GM18498 (cell line): ENCODE results near the gene HRH3.

Experiments used
- ATAC-seq: cut with Tn5 transposase; IDR thresholded peaks from one replicate; pipeline ENCODE4 v1.9.1; 2021; ENCODE audit warnings: mild to moderate bottlenecking, moderate library complexity; ENCODE audit not compliant: unreplicated experiment

HRH3 gene

GRCh38 chr20:62219992-62220665 is at the start of gene HRH3:
Gene HRH3 (minus strand): TSS chr20:62220278. CDS start chr20:62219970, 308 bp downstream.
- ATAC-seq = peak; percentile 47

GRCh38 chr20:62269871-62270270 is 49.8 kb upstream of the HRH3 start:
- ATAC-seq = no peak

GRCh38 chr20:62269378-62269777 is 49.3 kb upstream of the HRH3 start:
- no peak for ATAC-seq

- no peak for ATAC-seq
These were observed 48.3 kb upstream of the HRH3 start for GRCh38 chr20:62268228-62268900.

- no peak for ATAC-seq
These were observed 47.5 kb upstream of the HRH3 start for GRCh38 chr20:62267543-62267942.

GRCh38 chr20:62266851-62267250 is 46.8 kb upstream of the HRH3 start:
- no peak for ATAC-seq

- no peak for ATAC-seq
These were observed 46.3 kb upstream of the HRH3 start for GRCh38 chr20:62266340-62266739.

GRCh38 chr20:62265365-62265764 is 45.3 kb upstream of the HRH3 start:
- no peak for ATAC-seq

- ATAC-seq = no peak
These were observed 43.3 kb upstream of the HRH3 start for GRCh38 chr20:62263396-62263795.

- ATAC-seq = no peak
These were observed 42.0 kb upstream of the HRH3 start for GRCh38 chr20:62262064-62262463.

- no peak for ATAC-seq
These were observed 39.2 kb upstream of the HRH3 start for GRCh38 chr20:62259294-62259565.

- no peak for ATAC-seq
These were observed 38.6 kb upstream of the HRH3 start for GRCh38 chr20:62258499-62259293.

GRCh38 chr20:62255976-62256375 is 35.9 kb upstream of the HRH3 start:
- no peak for ATAC-seq

GRCh38 chr20:62254021-62254724 is 34.1 kb upstream of the HRH3 start:
- no peak for ATAC-seq

GRCh38 chr20:62253398-62253797 is 33.3 kb upstream of the HRH3 start:
- ATAC-seq = no peak

- ATAC-seq = no peak
These were observed 32.4 kb upstream of the HRH3 start for GRCh38 chr20:62252342-62252966.

- no peak for ATAC-seq
These were observed 28.9 kb upstream of the HRH3 start for GRCh38 chr20:62248890-62249560.

GRCh38 chr20:62246872-62247652 is 27.0 kb upstream of the HRH3 start:
- ATAC-seq = no peak

GRCh38 chr20:62246431-62246830 is 26.4 kb upstream of the HRH3 start:
- ATAC-seq = no peak

- ATAC-seq = no peak
These were observed 25.8 kb upstream of the HRH3 start for GRCh38 chr20:62245911-62246280.
